Neuronal stem cell (in vitro differentiated cells): Measurements from ENCODE around the gene SH3PXD2B.

ENCODE experiments used
- DNase-seq: peaks from one replicate; pipeline ENCODE4 v3.0.0-alpha.2; 2013; ENCODE audit warnings: low spot score
- H2AFZ ChIP-seq: one replicate; pipeline ENCODE4 v1.6.1; 2013; ENCODE audit warnings: mild to moderate bottlenecking, low read length, inconsistent platforms
- H2AK5ac ChIP-seq: 2 replicates; pipeline ENCODE4 v1.6.1; 2013; ENCODE audit warnings: low read depth, mild to moderate bottlenecking, inconsistent platforms, low read length, moderate library complexity, mixed read lengths
- H2BK120ac ChIP-seq: 2 replicates; pipeline ENCODE4 v1.6.1; 2013; ENCODE audit warnings: low read depth, mild to moderate bottlenecking, inconsistent platforms, low read length, moderate library complexity, mixed read lengths
- H2BK12ac ChIP-seq: one replicate; pipeline ENCODE4 v1.6.1; 2013; ENCODE audit warnings: low read length, inconsistent platforms
- H2BK15ac ChIP-seq: 2 replicates; pipeline ENCODE4 v1.6.1; 2013; ENCODE audit warnings: mild to moderate bottlenecking, low read length, inconsistent platforms, mixed read lengths
- H2BK5ac ChIP-seq: one replicate; pipeline ENCODE4 v1.6.1; 2013; ENCODE audit warnings: inconsistent platforms, mild to moderate bottlenecking, low read length, moderate library complexity
- H3K14ac ChIP-seq: one replicate; pipeline ENCODE4 v1.6.1; 2013; ENCODE audit warnings: low read length, inconsistent platforms
- H3K18ac ChIP-seq: 2 replicates; pipeline ENCODE4 v1.6.1; 2013; ENCODE audit warnings: low read length, inconsistent platforms
- H3K23ac ChIP-seq: 2 replicates; pipeline ENCODE4 v1.6.1; 2013; ENCODE audit warnings: low read depth, mild to moderate bottlenecking, mixed read lengths, low read length, inconsistent platforms; ENCODE audit not compliant: poor library complexity
- H3K27ac ChIP-seq: replicated peaks from 3 replicates; pipeline ENCODE4 v1.5.1; 2013; ENCODE audit warnings: low read length, inconsistent platforms
- H3K27me3 ChIP-seq, 3 experiments: 2 replicates each; pipeline ENCODE4 v1.6.1; 2013; ENCODE audit warnings: low read length in 3 of 3, mild to moderate bottlenecking in 2 of 3, inconsistent platforms in 1 of 3, low read depth in 1 of 3, mixed read lengths in 1 of 3, moderate library complexity in 1 of 3; ENCODE audit not compliant: control insufficient read depth in 3 of 3, insufficient read depth in 3 of 3
- H3K36me3 ChIP-seq, 2 donors: replicated peaks in 1 of 2; 2 replicates each; pipeline ENCODE4 v1.6.1; 2013; ENCODE audit warnings: low read length in 2 of 2; ENCODE audit not compliant: control insufficient read depth in 2 of 2, insufficient read depth in 2 of 2
- H3K4ac ChIP-seq: 2 replicates; pipeline ENCODE4 v1.6.1; 2013; ENCODE audit warnings: inconsistent platforms, mild to moderate bottlenecking, low read length, moderate library complexity
- H3K4me1 ChIP-seq, 2 donors: 1 replicate in 1 of 2; 2 replicates in 1 of 2; pipeline ENCODE4 v1.6.1; 2013; ENCODE audit warnings: low read length in 2 of 2, low read depth in 1 of 2; ENCODE audit not compliant: control insufficient read depth in 2 of 2, insufficient read depth in 1 of 2
- H3K4me2 ChIP-seq: one replicate; pipeline ENCODE4 v1.6.1; 2013; ENCODE audit warnings: mild to moderate bottlenecking, low read length, inconsistent platforms; ENCODE audit not compliant: insufficient read depth, poor library complexity, severe bottlenecking
- H3K4me3 ChIP-seq, 2 donors: 2 replicates each; pipeline ENCODE4 v1.5.1; 2013; ENCODE audit warnings: low read length in 2 of 2, mild to moderate bottlenecking in 2 of 2, inconsistent platforms in 1 of 2, moderate library complexity in 1 of 2
- H3K79me1 ChIP-seq: one replicate; pipeline ENCODE4 v1.6.1; 2013; ENCODE audit warnings: low read depth, mild to moderate bottlenecking, inconsistent platforms, low read length, moderate library complexity
- H3K9ac ChIP-seq: one replicate; pipeline ENCODE4 v1.6.1; 2013; ENCODE audit warnings: mild to moderate bottlenecking, low read depth, low read length, inconsistent platforms; ENCODE audit not compliant: poor library complexity
- H3K9me3 ChIP-seq, 2 donors: replicated peaks in 1 of 2; 2 replicates each; pipeline versions ENCODE3 to v1.6.1; 2013; ENCODE audit warnings: low read length in 2 of 2, mild to moderate bottlenecking in 2 of 2, inconsistent platforms in 1 of 2, low read depth in 1 of 2, mixed read lengths in 1 of 2, moderate library complexity in 1 of 2; ENCODE audit not compliant: control insufficient read depth in 2 of 2, insufficient read depth in 1 of 2
- H4K8ac ChIP-seq: one replicate; pipeline ENCODE4 v1.6.1; 2013; ENCODE audit warnings: low read depth, mild to moderate bottlenecking, inconsistent platforms, low read length, moderate library complexity
- H4K91ac ChIP-seq: one replicate; pipeline ENCODE4 v1.6.1; 2013; ENCODE audit warnings: low read length, low read depth, mild to moderate bottlenecking, inconsistent platforms; ENCODE audit not compliant: poor library complexity
- WGBS, 2 donors: extraction: QIAGEN DNeasy Blood & Tissue Kit; methylation state at CpG; one replicate each; pipeline ENCODE4 v1.1.7; 2013; ENCODE audit warnings: missing lambda C conversion rate in 2 of 2, mixed read lengths in 1 of 2; ENCODE audit not compliant: insufficient read length in 2 of 2, insufficient replicate concordance in 1 of 2; ENCODE audit errors: extremely low coverage in 2 of 2; 5-methylcytosine and 5-hydroxymethylcytosine counted together

The SH3PXD2B gene

GRCh38 chr5:172494630-172495505 is 40.5 kb upstream of the SH3PXD2B start:
- Histone ChIP-seq H3K4me2 (no peak overlapping the region), H3K9ac (no peak overlapping the region), H3K14ac (no peak overlapping the region), H3K23ac (no peak overlapping the region), H2BK120ac (no peak overlapping the region), H3K36me3 (no peaks in the 10 kb centered on the region), H2BK12ac (no peak overlapping the region), H3K4me3 (no peak overlapping the region), H4K91ac (no peak overlapping the region), H2BK5ac (no peak overlapping the region), H3K4me1 (peaks cover 0 to 8% of the 10 kb centered on the region in 2 donors), H3K18ac (no peak overlapping the region), H3K27ac (no peak overlapping the region), H2AFZ (no peak overlapping the region), H3K27me3 (peaks cover 0 to 20% (median 0%) of the 10 kb centered on the region in 3 experiments), H2BK15ac (no peak overlapping the region), H2AK5ac (no peak overlapping the region), H4K8ac (no peak overlapping the region), H3K79me1 (no peaks in the 10 kb centered on the region), H3K9me3 (no peaks in the 10 kb centered on the region), H3K4ac (no peak overlapping the region)
- no CpG with 5 or more reads among the region's 9 CpGs for WGBS, 2 donors
- DNase-seq: no peak

GRCh38 chr5:172493906-172494305 is 39.6 kb upstream of the SH3PXD2B start:
- Histone ChIP-seq H3K9me3 (no peaks in the 10 kb centered on the region), H3K4me3 (no peak overlapping the region), H2AFZ (no peak overlapping the region), H3K23ac (no peak overlapping the region), H3K9ac (no peak overlapping the region), H4K91ac (no peak overlapping the region), H2BK5ac (no peak overlapping the region), H3K79me1 (no peaks in the 10 kb centered on the region), H2BK120ac (no peak overlapping the region), H3K18ac (no peak overlapping the region), H2AK5ac (no peak overlapping the region), H4K8ac (no peak overlapping the region), H3K4me1 (peaks cover 0 to 8% of the 10 kb centered on the region in 2 donors), H3K27ac (no peak overlapping the region), H3K14ac (no peak overlapping the region), H3K36me3 (no peaks in the 10 kb centered on the region), H3K27me3 (peaks cover 0 to 20% (median 0%) of the 10 kb centered on the region in 3 experiments), H2BK15ac (no peak overlapping the region), H2BK12ac (no peak overlapping the region), H3K4me2 (no peak overlapping the region), H3K4ac (no peak overlapping the region)
- WGBS, 2 donors: no CpG with 5 or more reads among the region's 3 CpGs
- no peak for DNase-seq

GRCh38 chr5:172493461-172493860 is 39.1 kb upstream of the SH3PXD2B start:
- H3K18ac ChIP-seq: no peak overlapping the region
- no peak overlapping the region for H2AFZ ChIP-seq
- H2BK120ac ChIP-seq: no peak overlapping the region
- H3K4me1 ChIP-seq: peaks cover 0 to 6% of the 10 kb centered on the region in 2 donors
- no peak overlapping the region for H3K23ac ChIP-seq
- H3K4me2 ChIP-seq: no peak overlapping the region
- H2BK15ac ChIP-seq: no peak overlapping the region
- H3K4me3 ChIP-seq: no peak overlapping the region
- H3K9me3 ChIP-seq: no peaks in the 10 kb centered on the region
- H4K91ac ChIP-seq: no peak overlapping the region
- no peaks in the 10 kb centered on the region for H3K36me3 ChIP-seq
- H3K79me1 ChIP-seq: no peaks in the 10 kb centered on the region
- no CpG with 5 or more reads among the region's 11 CpGs for WGBS, 2 donors
- peaks cover 0 to 20% (median 0%) of the 10 kb centered on the region in 3 experiments for H3K27me3 ChIP-seq
- no peak overlapping the region for H2BK12ac ChIP-seq
- H2AK5ac ChIP-seq: no peak overlapping the region
- no peak overlapping the region for H2BK5ac ChIP-seq
- H3K9ac ChIP-seq: no peak overlapping the region
- DNase-seq: no peak
- H3K27ac ChIP-seq: no peak overlapping the region
- H3K14ac ChIP-seq: no peak overlapping the region
- H3K4ac ChIP-seq: no peak overlapping the region
- H4K8ac ChIP-seq: no peak overlapping the region

GRCh38 chr5:172493002-172493401 is 38.7 kb upstream of the SH3PXD2B start:
- no CpG with 5 or more reads among the region's 7 CpGs for WGBS, 2 donors

More at GRCh38 chr5:172493002-172493401, 38.7 kb upstream of the SH3PXD2B start:
- H3K4me3 ChIP-seq: no peak overlapping the region
- H3K9ac ChIP-seq: no peak overlapping the region
- no peak overlapping the region for H4K8ac ChIP-seq
- H2AK5ac ChIP-seq: no peak overlapping the region
- no peak overlapping the region for H3K4me2 ChIP-seq
- H3K14ac ChIP-seq: no peak overlapping the region
- no peak overlapping the region for H2BK5ac ChIP-seq
- peak overlapping the region; percentile 85 for H3K4ac ChIP-seq
- no peak overlapping the region for H2BK120ac ChIP-seq
- H3K9me3 ChIP-seq: no peaks in the 10 kb centered on the region
- no peak overlapping the region for H3K23ac ChIP-seq
- peak overlapping the region; percentile 60 for H2BK12ac ChIP-seq
- H2AFZ ChIP-seq: no peak overlapping the region
- H2BK15ac ChIP-seq: no peak overlapping the region
- peaks cover 0 to 23% (median 0%) of the 10 kb centered on the region in 3 experiments for H3K27me3 ChIP-seq
- no peaks in the 10 kb centered on the region for H3K79me1 ChIP-seq
- H3K18ac ChIP-seq: no peak overlapping the region
- peaks cover 0 to 6% of the 10 kb centered on the region in 2 donors for H3K4me1 ChIP-seq
- no peak overlapping the region for H3K27ac ChIP-seq
- no peak overlapping the region for H4K91ac ChIP-seq
- no peaks in the 10 kb centered on the region for H3K36me3 ChIP-seq
- DNase-seq: no peak
